Ovary (tissue), 3 donors: ENCODE results near the gene FRMD4A.

Source experiments
- CTCF ChIP-seq, 3 donors: fragments of 450-650 bp in 2 of 3; fragments of 200-600 bp in 1 of 3; IDR thresholded peaks; one replicate each; pipeline versions ENCODE4 v1.5.1 to v1.8.0; 2016 to 2022; ENCODE audit warnings: antibody characterized with exemption in 3 of 3, mild to moderate bottlenecking in 1 of 3
- POLR2A ChIP-seq: fragments of 450-650 bp; IDR thresholded peaks from one replicate; pipeline ENCODE4 v1.6.1; 2017; ENCODE audit warnings: antibody characterized with exemption, mild to moderate bottlenecking, moderate library complexity
- donor health status: DM: no; HTN: no; CAD: no.

- TF ChIP-seq POLR2A, result no peak
- no peak for TF ChIP-seq CTCF (IDR thresholded peaks at IDR 0.05)
These were observed 76.4 kb downstream of the FRMD4A start for GRCh38 chr10:14254368-14254767.
